SH-SY5Y (cell line): Measurements from ENCODE around the gene TMEM51.

ENCODE experiments used
- GATA2 ChIP-seq: IDR thresholded peaks from 2 replicates; pipeline ENCODE4 v1.6.1; 2011; ENCODE audit warnings: mild to moderate bottlenecking, low read depth, low read length
- GATA3 ChIP-seq: IDR thresholded peaks from 2 replicates; pipeline ENCODE4 v1.6.1; 2011; ENCODE audit warnings: low read depth, mild to moderate bottlenecking, low read length, moderate library complexity

GRCh38 chr1:15151377-15151806 lies 2.2 kb upstream of the TMEM51 start:
- peak; percentile 81 for TF ChIP-seq GATA3
- TF ChIP-seq GATA2: peak; percentile 97
